NCI-H1105 treated with DMSO at 0.1 percent for 48 hours (cell line): ENCODE results near the gene SLC7A6OS.

Source experiments
- DNase-seq: peaks from one replicate; lab custom pipeline; 2025; lab: John Stamatoyannopoulos, UW

The SLC7A6OS gene

GRCh38 chr16:68310774-68311511 is at the start of gene SLC7A6OS, which contains the start of gene PRMT7:
Gene SLC7A6OS (minus strand): TSS chr16:68310946. CDS start chr16:68310926, 20 bp downstream.
Gene PRMT7 (plus strand): TSS chr16:68311019. CDS start chr16:68315980, 4,961 bp downstream.
- DNase-seq, result peak; percentile 81

DNA sequence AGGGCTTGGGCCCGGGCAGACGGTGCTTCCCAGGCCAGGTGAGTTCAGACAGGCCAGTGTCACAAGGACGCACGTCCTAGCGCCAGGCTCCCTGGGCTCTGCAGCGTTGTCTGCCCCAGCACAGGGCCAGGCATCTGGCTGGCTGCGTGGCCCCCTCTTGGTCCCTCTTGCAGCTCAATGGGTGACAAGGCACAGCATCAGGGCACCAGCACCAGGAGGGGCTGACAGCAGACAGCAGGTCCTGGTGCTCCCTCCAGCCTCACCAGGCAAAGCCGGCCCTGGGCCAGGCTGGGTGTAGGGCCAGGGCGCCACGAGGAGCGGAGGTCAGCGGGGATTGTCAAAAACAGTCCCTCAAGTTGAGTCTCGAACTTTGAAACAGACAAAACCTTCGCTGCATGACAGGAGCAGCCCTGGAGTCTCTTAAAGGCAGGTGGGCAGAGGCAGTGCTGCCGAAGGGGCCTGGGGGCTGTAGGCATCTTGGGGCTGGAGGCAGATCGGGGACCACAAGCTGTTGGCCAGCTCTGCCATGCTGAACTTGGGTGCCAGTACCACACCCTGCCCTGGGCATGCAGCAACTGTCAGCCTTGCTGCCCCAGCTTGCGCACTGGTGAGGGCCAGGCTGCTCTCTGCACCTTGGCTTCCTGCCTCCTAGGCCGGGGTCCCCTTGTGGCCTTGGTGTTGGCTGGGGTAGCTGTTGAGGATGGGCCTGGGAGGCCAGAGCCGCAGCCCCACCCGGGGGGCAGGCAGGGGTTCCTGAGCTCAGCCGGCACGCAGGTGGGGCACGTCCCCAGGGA is 48.8 kb upstream of the SLC7A6OS start:
- DNase-seq, result no peak

GRCh38 chr16:68358951-68359350 is 48.2 kb upstream of the SLC7A6OS start:
- DNase-seq, result no peak

- DNase-seq, result no peak
Measured at GRCh38 chr16:68357923-68358322, 47.2 kb upstream of the SLC7A6OS start.

DNA sequence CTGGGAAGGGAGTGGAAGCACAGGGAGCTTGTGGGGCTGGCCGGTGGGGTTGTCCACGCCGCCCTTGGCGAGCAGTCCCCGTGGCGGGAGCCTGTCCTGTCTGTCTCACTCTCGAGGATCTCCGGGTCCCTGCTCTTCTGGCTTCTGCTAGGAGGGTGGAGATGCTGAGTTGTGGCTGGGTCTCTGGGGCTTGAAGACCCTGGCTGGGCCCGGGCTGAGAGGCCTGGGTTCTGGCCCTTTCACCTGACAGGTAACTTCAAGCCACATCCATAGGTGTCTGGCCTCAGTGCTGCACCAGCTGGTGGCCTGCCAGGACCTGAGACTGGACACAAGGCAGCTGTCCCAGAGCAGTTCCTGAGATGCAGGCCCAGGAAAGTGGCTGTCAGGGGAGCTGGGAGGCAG is 46.8 kb upstream of the SLC7A6OS start:
- DNase-seq, result no peak

DNA sequence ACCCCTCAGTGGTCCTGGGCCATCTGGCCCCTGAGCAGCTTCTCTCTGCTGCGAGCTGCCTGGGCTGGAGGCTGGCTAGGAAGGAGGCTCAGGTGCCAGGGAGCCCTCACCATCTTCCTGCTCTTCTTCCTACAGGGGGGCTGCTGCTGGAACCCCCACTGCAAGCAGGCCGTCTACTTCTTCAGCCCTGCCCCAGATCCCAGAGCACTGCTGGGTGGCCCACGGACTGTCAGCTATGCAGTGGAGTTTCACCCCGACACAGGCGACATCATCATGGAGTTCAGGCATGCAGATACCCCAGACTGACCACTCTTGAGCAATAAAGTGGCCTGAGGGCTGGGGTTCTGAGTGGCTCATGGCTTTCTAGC is 46.2 kb upstream of the SLC7A6OS start:
- no peak for DNase-seq

- no peak for DNase-seq
Measured at GRCh38 chr16:68356249-68356918, 45.6 kb upstream of the SLC7A6OS start.

DNA sequence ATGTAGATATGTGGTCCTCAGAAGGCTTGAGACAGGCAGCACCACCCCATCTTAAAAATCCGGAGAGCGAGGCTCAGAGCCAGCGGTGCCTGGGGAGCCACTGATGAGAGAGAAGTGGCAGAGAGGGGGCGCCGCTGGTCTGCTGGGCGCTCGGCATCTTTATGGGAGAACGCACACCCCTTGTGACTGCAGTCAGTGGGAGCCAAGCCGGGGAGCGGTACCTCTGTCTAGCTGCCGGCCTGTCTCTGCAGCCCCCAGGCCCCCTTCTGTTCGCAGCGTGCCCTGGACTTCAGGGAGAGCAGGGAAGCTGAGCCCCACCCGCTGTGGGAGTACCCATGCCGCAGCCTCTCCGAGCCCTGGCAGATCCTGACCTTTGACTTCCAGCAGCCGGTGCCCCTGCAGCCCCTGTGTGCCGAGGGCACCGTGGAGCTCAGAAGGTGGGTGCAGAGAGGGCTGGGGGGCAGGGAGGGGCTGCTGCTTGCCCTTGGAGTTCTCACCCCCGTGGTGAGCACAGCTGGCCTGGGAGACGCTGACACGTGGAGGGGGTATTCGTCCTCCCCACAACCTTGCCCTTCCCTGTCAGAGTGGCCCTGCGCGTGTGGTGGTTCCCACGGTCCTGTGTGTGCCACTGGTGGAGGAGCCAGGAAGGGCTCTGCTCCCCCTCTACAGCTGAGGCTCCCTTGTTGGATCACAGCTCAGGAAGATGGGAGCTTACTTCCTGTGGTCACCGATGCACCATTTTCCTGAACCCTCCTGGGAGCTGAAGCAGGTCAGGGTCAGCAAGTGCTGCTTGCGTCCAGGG is 44.9 kb upstream of the SLC7A6OS start:
- no peak for DNase-seq

DNA sequence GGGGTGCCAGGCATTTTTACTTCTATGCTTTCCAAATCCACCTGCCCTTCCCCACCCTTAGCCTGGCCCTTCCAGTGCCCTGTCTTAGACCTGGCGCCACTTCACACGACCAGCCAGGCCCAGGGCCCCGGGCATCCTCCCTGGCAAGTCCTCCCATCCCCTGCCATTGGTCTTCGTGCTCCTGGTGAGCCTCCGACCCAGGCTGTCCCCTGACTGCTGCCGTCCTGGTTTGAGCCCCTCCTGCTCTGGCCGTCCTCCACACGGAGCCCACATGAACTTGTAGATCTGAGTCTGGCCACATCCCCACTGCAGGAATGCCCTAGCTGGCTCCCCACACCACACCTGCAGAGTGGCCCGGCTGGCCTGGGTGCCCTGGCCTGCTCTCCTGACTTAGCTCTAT is 44.1 kb upstream of the SLC7A6OS start:
- DNase-seq, result no peak

- no peak for DNase-seq
Measured at GRCh38 chr16:68353366-68353765, 42.6 kb upstream of the SLC7A6OS start.

GRCh38 chr16:68351991-68352431 is 41.3 kb upstream of the SLC7A6OS start:
- DNase-seq, result no peak

- no peak for DNase-seq
Measured at GRCh38 chr16:68351463-68351862, 40.7 kb upstream of the SLC7A6OS start.

DNA sequence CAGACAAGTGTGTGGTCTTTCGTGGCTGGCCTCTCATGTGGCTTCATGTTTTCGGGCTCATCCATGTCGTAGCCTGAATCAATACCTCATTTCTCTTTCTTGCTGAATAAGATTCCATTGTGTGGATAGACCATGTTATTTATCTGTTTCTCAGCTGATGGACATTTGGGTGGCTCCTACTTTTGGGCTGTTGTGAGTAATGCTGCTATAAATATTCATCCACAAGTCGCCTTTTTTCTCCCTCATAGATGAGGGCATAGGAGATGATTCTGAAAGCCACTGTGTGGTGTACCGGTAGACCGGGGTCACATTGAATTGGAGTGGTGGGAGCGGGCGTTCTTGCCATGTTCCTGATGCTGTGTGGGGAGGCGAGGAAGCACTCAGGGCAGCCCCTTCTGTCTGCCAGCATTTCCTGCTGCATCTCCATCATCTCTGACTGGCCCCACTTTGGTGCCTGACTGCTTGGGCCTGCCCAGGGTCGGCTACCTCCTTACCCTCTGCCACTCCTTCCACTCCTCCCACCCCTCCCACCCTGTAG is 40.1 kb upstream of the SLC7A6OS start:
- no peak for DNase-seq

DNA sequence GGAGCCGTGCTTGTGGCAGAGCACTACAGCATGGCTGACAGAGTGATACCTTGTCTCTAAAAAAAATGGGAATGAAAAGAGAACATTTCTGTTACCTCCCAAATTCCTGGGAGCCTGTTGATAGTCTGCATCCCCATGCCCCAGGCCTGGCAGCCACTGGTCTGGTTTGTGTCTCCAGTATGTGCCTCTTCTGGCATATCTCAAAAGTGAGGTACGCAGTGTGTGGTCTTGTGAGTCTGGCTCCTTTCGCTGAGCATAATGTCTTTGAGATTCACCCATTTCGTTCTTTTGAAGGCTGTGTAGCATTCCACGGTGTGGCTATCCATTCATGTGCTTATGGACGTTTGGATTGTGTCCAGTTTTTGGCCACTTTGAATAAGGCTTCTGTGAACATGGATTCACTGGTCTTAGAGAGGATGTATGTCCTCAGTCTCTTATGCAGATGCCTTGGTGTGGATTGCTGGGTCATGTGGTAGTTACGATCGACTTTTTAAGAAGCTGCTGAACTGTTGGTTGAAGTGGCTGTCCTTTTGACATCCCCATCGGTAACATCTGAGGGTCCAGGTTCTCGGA is 39.2 kb upstream of the SLC7A6OS start:
- DNase-seq, result no peak

- DNase-seq, result no peak
Measured at GRCh38 chr16:68348639-68349445, 38.1 kb upstream of the SLC7A6OS start.

DNA sequence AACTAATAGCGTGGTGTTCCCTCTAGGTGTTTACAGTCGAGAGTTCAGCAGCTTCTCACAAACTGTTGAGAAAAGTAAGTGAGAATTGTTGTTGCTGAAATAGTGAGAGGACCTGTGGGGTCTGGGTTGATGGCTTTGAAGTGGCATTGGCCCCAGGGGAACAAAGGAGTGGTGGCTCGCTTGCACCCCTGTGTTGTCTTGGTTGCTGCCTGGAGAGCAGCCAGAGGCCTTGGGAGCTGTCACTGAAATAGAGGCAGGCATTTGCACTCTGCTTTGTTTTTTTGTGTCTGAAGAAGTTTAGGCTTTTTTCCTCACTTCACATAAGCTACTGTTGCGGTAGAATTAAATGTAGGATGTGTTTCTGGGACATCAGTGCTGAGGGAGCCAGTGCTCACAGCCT is 36.9 kb upstream of the SLC7A6OS start:
- no peak for DNase-seq

GRCh38 chr16:68346892-68347480 is 36.2 kb upstream of the SLC7A6OS start:
- no peak for DNase-seq

DNA sequence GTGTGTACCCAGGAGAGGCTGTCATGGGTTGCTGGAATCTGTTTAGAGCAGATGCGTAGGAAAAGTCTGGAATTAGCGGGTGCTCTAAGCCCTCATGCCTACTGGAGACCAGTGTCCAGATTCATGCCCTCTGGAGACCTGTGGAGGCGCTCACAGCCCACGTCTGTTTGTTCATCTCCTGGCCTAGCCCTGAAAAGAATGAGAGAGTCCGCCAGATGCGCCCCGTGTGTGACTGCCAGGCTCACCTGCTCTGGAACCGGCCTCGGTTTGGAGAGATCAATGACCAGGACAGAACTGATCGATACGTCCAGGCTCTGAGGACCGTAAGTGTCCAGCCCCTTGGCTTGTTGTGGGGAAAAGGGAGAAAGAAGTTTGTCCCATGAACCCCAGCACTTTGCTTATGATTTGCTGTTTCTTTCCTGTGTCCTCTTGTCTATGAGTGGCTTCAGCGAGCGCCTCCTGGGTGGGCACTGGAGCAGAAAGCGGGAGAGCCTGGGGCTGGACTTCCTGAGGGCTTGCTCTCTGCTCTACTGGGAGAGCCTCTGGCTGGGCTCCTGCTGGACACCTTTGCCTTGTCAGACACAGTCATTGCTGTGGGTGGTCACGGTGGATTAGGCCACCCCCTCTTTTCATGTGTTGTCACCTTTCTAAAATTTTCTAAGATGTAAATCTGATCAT is 35.4 kb upstream of the SLC7A6OS start:
- DNase-seq, result no peak

DNA sequence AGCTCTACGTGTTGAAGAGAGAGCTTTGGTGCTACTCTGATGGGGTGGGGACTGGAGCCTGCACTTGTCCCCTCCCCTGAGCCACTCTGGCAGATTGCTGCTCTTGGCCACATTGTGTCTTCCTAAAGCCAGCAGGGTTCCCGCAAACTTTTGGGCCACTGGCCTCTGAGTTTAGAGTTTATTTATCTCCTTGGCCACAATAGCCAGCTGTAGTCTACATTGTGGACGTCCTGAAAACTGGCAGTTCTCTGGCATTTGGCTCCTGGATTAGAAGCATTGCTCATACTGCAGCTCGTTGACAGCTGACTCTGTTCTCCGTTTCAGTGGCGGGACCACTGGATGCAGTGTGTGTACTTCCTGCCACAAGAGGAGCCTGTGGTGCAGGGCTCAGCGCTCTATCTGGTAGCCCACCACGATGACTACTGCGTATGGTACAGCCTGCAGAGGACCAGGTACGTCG is 34.6 kb upstream of the SLC7A6OS start:
- no peak for DNase-seq
